Measurements from ENCODE around the gene CAMTA1.

The CAMTA1 gene

DNA sequence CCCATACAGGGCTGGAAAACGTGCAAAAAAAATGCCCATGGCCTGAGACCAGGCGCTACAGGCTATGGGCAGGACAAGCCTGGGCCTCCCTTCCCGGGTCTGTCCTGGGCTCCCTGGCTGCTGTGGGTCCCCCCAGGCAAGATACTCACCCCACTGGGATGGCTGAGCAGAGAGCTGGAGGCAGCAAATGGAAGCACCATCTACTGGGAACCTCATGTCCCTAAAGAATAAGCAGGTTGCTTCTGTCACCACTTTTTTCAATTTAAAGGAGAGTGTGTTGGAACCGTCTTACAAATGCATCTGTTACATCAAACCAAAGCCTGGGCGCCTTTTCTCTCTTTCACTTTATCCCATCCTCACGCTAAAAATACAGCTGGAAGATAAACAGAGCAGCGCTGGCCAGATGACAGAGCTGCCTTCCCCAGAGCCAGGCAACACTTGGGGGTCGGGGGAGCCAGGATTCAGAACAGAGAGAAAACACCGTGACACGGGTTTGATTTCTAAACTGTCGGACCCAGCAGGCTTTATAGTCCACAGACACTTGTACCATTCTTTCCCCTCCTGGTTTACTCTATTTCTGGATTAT lies 723.8 kb downstream of the CAMTA1 start:
- TF ChIP-seq CTCF (conservative IDR thresholded peaks at IDR 0.05; ENCODE audit: control insufficient read depth, insufficient read depth, low read depth, low read length), result no peak
- no peak overlapping the region for H3K4me3 ChIP-seq (ENCODE audit: control insufficient read depth, low read depth, low read length)
- no peak for DNase-seq (ENCODE audit: low read depth)

GRCh38 chr1:7509598-7509997 lies 724.3 kb downstream of the CAMTA1 start:
- H3K4me3 ChIP-seq (ENCODE audit: control insufficient read depth, low read depth, low read length), result no peak overlapping the region
- no peak for DNase-seq (ENCODE audit: low read depth)
- TF ChIP-seq CTCF (conservative IDR thresholded peaks at IDR 0.05; ENCODE audit: control insufficient read depth, insufficient read depth, low read depth, low read length), result no peak

DNA sequence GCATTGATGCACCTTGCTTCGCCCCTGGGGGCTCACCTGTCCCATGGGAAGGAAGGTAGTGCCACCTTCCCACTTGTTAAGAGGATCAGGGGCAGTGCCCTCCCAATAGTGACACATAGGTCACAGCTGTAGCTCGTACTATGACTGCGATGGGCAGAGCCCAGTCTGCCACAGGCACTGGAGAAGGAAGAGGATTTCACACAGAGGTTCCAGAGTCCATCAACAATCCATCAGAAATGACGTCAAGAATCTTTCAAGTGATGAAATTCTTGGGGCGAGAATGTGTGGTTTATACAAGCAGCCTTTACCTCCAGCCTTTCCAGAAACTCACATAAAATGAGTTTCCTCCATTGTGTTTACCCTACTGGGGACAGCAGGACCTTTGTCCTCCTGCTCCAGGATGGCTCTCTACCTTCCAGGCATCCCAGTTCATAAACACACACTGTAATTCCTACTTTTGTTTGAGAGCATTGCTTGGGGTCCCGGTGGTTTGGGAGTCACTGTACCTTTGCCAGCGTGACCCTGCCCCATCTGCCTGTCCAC lies 725.2 kb downstream of the CAMTA1 start:
- TF ChIP-seq CTCF (conservative IDR thresholded peaks at IDR 0.05; ENCODE audit: control insufficient read depth, insufficient read depth, low read depth, low read length), result no peak
- no peak overlapping the region for H3K4me3 ChIP-seq (ENCODE audit: control insufficient read depth, low read depth, low read length)
- no peak for DNase-seq (ENCODE audit: low read depth)

GRCh38 chr1:7511381-7511780 lies 726.1 kb downstream of the CAMTA1 start:
- no peak for DNase-seq (ENCODE audit: low read depth)
- TF ChIP-seq CTCF (conservative IDR thresholded peaks at IDR 0.05; ENCODE audit: control insufficient read depth, insufficient read depth, low read depth, low read length), result no peak
- no peak overlapping the region for H3K4me3 ChIP-seq (ENCODE audit: control insufficient read depth, low read depth, low read length)

GRCh38 chr1:7513081-7513480 lies 727.8 kb downstream of the CAMTA1 start:
- H3K4me3 ChIP-seq (ENCODE audit: control insufficient read depth, low read depth, low read length), result no peak overlapping the region
- TF ChIP-seq CTCF (conservative IDR thresholded peaks at IDR 0.05; ENCODE audit: control insufficient read depth, insufficient read depth, low read depth, low read length), result no peak
- no peak for DNase-seq (ENCODE audit: low read depth)

DNA sequence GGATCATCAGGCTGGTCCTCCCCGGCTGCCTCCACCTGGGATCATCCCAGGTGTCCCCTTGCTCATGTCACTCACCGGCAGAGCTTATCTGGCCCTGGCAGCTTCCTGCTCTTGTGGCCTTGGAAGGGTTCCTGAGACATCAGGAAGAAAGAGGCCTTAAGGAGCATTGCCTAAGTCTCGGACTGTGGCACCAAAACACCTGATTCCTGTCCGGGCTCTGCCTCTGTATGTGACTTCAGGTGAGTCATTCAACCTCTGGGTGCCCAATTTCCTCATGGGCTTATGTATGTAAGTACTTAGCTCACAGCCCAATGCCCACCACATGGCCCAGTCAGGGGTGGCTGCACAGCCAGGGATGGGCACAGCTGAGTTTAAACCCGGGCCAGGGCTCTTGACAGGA lies 729.9 kb downstream of the CAMTA1 start:
- no peak for DNase-seq (ENCODE audit: low read depth)
- no peak overlapping the region for H3K4me3 ChIP-seq (ENCODE audit: control insufficient read depth, low read depth, low read length)
- TF ChIP-seq CTCF (conservative IDR thresholded peaks at IDR 0.05; ENCODE audit: control insufficient read depth, insufficient read depth, low read depth, low read length), result no peak

GRCh38 chr1:7515904-7516303 lies 730.6 kb downstream of the CAMTA1 start:
- H3K4me3 ChIP-seq (ENCODE audit: control insufficient read depth, low read depth, low read length), result no peak overlapping the region
- no peak for DNase-seq (ENCODE audit: low read depth)
- TF ChIP-seq CTCF (conservative IDR thresholded peaks at IDR 0.05; ENCODE audit: control insufficient read depth, insufficient read depth, low read depth, low read length), result no peak

All from fibroblast of mammary gland (primary cell).